ENCODE results near the gene DNMT3A.

DNA sequence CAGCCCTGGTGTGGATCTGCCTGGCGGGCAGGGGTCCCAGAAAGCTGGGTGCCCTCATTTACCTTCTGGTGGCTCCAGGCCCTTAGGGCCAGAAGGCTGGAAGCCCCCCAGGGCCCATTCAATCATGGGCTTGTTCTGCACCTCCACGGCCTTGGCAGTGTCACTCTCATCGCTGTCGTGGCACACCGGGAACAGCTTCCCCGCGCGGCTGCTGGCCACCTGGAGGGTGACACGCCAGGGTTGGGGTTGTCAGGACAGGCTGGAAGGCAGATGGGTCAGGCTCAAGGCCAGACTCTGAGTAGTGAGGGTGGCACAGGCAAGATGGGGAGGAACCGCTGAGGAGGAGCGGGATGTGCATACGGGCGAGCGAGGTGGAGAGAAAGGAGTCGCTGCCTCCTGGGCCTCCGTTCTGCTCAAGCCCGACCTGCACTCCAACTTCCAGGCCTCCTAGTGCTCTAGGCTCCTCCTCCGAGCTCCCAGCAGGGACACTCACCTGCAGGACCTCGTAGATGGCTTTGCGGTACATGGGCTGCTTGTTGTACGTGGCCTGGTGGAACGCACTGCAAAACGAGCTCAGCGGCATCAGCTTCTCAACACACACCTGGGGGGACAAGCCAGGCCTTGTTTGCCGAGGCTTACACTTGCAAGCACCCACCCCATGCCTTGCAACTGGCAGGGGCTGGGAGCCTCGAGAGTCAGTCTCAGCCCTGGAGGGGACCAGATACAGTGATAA, 95.0 kb downstream of the DNMT3A start:
- no peak for TF ChIP-seq NFRKB (IDR thresholded peaks at IDR 0.05)
- TF ChIP-seq ELF4 (IDR thresholded peaks at IDR 0.05), result no peak
- no peak for TF ChIP-seq LEF1 (IDR thresholded peaks at IDR 0.05; ENCODE audit: borderline replicate concordance)

Measured in HEK293T (cell line).